DMS53 (cell line): ENCODE measurements around the gene UGT1A8.
"Not testable (repeated sequence)": the region's sequence is repeated elsewhere in the genome, so short reads cannot be mapped to it uniquely, and the experiment has no call there.

Experiments used
- DNase-seq: peaks from one replicate; lab custom pipeline; 2025; lab: John Stamatoyannopoulos, UW

Gene UGT1A8

DNA sequence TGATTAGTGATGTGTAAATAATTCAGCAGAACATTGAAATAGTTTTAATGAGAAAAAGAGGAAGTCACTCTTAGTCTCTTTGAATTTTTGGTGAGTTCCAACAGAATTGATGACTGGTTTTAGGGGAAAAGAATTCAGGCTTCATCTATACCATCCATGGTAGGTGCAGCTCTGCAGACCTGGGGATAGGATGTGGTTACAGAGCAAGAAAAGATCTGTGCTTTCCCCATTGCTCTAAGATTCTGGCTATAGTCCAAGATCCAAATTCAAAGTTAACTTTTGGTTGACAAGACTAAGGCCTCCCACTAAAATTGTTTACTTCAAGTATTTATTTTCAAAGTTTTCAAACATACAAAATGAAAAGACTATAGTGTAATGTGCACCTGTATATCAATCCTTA, 22.4 kb downstream of the UGT1A8 start:
- DNase-seq, result no peak

DNA sequence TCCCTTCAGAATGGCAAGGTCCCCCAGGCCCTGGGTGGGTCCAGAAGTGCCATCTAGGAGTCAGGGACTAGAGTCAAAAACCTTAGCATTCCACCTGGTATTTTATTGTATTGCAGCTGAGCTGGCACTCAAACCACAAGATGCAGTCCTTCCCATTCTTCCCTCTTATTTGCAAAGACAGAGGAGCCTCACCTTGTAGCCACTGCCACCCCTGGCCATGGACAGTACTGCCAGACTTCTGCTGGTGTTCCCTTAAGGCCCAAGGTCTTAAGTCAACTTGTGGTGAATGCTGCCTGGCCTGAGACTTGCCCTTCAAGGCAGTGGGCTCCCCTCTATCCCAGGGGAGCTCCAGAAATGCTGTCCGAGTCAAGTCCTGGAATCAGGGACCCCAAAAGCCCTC, 25.7 kb downstream of the UGT1A8 start:
- DNase-seq, result peak; percentile 54

DNA sequence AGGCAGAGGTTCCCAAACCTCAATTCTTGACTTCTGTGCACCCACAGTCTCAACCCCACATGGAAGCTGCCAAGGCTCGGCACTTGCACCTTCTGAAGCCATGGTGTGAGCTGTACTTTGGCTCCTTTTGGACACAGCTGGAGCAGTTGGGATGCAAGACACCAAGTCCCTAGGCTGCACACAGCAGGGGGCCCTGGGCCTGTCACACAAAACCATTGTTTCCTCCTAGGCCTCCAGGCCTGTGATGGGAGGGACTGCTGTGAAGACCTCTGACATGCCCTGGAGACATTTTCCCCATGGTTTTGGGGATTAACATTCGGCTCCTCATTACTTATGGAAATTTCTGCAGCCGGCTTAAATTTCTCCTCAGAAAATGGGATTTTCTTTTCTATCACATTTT, 28.6 kb downstream of the UGT1A8 start:
- DNase-seq, result not testable (repeated sequence)

DNA sequence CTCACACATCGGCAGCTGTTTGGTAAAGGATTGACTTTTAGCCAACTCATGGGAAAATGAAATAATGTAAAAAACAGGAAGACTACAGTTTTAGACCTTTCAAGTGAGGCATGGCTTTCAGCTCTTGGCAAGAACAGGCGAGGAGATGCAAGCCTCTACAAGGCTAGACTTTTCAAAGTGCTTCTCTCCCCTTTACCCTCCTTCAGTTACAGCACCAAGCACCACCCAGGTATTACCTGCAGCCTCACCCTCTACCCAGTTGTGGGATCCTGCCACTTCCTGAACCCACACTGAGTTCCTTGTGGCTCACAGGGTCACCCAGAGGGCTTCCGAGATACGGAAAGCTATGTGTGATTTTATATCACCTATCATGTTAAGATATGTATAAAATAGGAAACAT, 33.5 kb downstream of the UGT1A8 start:
- no peak for DNase-seq

DNA sequence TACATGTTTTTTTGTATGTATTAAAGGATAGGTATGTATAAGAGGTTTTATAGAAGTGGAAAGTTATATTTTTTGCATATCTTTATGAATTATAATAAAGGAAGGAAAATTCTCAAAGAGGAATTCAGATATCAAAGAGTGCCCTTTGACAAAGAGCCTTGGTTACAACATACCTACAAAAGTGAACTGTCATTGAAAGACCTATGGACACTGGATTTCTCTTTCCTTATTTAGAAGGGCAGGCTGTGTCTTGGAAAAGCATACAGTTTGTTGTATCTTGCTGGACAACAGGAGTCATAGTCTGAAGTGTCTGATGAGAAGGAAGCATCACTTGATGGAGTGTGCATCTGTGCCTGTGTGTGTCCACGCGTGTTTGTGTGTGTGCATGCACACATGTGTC, 34.0 kb downstream of the UGT1A8 start:
- DNase-seq, result no peak

DNA sequence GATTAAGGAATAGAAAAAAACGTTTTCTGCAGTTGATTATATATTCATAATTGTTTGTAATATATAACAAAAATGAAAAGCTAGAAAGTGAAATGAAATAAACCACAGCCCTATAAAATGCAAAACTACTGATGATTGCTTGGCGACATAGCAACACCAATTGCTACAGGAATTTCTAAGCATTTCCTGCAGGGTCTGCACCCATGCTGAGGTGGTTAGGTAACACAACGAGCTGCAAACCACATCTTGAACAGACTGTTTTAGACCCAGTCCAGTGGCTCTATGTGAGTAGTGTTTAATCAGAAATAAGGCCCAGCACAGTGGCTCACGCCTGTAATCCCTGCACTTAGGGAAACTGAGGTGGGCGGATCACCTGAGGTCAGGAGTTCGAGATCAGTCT, 37.1 kb downstream of the UGT1A8 start:
- DNase-seq, result no peak

DNA sequence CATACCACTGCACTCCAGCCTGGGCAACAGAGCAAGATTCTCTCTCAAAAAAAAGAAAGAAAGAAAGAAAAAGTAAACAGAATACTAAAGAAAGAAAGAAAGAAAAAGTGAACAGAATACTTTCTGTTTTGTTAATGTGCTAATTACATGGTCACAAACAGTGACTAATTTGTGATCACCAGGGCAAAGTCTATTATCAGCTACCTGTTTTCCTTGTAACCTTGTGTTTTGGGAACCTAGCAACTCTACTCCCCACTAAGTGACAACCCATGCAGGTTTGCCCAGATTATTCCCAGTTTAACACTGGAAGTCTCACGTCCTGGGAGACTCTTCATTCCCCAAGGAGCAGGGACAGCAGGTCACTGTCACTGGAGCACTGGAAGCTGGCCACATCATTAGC, 37.6 kb downstream of the UGT1A8 start:
- no peak for DNase-seq

DNA sequence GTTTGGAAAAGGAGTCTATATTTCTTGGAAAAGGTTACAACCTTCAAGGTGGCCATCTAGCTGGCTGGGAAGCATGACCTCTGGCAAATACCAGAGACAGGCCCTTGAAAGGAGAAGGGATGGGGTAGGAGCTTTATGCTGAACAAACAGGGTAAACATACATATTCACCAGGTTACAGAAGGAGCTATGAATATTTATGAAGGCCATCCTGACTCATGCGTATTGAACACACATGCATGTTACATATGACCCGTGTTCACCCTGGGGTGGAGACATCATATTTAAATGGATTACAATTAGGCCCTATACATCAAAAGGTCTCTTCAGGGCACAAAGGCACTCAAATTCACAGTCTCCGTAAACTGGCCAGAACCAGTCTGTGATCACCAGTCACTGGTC, 38.5 kb downstream of the UGT1A8 start:
- not testable (repeated sequence) for DNase-seq

DNA sequence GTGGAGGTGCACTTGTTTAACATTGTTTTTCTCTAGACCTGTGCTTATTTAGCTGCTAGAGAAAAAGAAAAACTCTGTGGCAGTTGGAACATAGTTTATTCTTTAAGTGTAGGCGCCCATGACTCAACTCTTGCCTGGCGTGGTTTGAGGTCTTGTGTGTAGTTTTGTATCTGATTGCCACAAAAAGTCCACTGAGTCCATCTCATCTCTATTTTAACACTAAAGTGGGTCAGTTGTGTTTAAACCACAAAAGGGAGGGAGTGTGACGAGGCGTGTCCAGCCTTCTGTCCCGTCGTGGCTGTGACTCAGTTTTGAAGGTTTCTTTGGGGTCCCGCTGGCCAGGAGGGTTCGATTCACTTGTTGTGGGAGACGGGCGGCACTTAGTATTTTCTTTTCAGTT, 39.0 kb downstream of the UGT1A8 start:
- DNase-seq, result no peak

DNA sequence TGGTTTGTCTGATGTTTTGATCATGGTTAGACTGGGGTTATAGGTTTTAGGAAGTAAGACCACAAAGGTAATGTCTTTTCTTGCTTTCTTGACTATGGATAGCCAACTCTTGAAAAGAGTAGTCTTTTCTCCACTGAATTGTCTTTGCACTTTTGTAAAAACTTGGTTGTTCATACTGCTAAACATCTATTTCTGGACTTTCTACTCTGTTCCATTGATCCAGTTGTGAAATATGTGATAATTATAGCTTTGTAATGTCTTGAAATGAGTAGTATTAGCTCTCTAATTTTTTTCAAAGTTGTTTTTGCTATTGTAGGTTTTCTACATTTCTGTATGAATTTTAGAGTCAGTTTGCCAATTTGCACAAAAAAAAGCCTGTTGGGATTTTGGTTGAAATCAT, 41.2 kb downstream of the UGT1A8 start:
- no peak for DNase-seq

DNA sequence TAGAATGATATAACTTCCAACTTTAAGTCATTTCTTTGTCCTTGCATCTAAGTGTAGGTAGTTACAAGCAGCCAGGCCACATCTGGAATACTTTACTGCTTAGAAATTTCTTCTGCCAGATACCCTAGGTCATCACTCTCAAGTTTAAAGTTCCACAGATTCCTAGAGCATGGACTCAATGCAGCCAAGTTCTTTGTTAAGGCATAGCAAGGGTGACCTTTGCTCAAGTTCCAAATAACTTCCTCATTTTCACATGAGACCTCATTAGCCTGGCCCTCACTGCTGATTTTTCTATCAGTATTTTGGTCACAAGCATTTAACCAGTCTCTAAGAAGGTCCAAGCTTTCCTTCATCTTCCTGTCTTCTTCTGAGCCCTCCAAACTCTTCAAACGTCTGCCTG, 46.5 kb downstream of the UGT1A8 start:
- DNase-seq, result no peak

DNA sequence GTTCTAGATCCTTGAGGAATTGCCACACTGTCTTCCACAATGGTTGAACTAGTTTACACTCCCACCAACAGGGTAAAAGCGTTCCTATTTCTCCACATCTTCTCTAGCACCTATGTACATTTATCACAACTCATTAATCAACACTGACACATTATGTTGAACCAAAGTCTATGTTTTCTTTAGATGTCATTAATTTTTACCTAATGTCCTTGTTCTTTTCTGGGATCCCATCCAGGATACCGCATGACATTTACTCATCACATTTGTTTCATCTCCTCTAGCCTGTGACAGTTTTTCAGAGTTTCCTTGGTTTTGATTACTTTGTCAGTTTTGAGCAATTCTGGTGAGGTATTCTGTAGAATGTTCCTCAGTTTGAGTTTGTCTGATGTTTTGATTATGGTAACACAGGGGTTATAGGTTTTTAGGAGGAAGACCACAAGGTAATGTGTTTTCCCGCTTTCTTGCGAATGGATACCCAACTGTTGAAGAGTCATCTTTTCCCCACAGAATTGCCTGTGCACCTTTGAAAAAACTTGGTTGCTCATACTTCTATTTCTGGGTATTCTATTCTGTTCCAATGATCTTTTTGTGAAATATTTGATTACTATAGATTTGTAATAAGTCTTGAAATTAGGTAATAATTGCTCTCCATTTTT, 51.3 kb downstream of the UGT1A8 start:
- DNase-seq, result no peak

DNA sequence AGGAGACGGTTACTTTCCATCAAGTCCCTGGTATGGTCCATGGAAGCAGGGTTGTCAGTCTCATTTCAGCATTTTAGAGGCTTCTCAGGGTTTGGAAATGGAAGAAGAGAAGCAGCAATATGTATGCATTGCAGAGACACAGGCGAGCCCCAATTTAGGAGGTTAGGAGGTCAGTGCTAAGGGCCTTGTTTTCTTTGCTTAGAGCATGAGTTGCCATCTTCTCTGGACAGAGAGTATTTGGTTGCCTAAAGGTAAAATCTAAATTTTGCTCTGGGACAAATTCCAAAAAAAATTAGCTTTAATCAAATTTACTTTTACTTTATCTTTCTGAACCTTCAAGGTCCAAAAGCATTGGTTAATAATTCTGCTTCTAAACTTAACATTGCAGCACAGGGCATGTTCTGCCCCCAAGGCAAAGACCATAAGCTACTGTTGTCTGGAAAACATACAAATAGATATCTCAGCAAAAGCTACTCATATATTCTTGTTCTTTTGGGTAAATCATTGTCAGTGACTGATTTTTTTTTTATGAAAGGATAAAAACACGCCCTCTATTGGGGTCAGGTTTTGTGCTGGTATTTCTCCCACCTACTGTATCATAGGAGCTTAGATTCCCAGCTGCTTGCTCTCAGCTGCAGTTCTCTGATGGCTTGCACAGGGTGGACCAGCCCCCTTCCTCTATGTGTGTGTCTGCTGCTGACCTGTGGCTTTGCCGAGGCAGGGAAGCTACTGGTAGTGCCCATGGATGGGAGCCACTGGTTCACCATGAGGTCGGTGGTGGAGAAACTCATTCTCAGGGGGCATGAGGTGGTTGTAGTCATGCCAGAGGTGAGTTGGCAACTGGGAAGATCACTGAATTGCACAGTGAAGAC, 54.1 kb downstream of the UGT1A8 start, which contains the start of gene UGT1A9:
UGT1A9 (plus strand) TSS at position 609 of the 872 bp plus-strand sequence; CDS start at position 646, 37 bp downstream.
- DNase-seq, result no peak

DNA sequence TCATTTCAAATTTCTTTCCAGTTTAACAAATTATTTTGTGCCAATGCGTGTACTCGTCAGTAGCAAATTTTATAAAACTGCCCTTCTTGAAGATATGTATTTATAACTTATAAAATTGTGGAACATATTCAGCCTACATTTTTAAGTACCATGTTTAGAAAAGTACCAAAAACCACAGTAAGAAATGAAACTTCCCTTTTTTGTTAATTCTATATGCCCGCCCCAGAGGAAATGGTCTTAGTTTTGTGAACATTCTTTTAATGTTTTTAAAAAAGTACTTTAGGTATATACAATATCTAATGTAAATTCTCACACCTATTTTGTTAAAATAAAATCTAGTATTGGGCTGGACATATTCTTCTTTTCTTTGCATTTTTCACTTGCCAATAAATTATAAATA, 55.5 kb downstream of the UGT1A8 start:
- DNase-seq, result no peak

DNA sequence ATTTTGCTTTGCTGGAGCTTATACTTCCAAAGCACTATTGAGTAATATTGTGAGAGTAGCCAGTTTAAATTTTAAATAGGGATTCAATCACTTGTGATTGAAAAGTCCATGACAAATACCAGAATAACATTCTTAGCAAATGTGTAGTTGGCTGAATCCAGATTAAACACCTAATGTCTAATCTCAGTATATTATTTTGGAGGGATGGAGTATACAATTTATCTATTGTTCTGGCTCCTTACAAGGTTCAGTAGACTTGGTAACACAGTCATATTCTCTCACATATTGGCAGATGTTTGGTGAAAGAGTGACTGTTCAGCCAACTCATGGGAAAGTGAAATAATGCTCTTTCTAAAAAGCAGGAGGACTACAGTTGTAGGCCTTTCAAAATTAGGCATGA, 56.5 kb downstream of the UGT1A8 start:
- DNase-seq, result no peak

DNA sequence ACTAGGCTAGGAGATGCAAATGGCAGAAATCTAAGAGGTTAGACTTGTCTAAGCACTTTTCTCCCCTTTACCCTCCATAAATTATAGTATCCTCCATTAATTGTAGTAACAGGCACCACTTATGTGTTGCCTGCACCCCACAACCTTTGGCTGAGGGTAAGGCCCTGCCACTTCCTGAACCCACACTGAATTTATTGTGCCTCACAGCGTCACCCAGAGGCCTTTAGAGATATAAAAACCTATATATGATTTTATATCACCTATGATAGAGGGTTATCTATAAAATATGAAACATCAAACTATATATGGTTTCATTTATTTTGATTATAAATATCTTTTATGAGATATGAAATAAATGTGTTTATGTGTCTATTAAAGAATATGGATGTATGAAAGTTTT, 56.9 kb downstream of the UGT1A8 start:
- peak; percentile 4 for DNase-seq

DNA sequence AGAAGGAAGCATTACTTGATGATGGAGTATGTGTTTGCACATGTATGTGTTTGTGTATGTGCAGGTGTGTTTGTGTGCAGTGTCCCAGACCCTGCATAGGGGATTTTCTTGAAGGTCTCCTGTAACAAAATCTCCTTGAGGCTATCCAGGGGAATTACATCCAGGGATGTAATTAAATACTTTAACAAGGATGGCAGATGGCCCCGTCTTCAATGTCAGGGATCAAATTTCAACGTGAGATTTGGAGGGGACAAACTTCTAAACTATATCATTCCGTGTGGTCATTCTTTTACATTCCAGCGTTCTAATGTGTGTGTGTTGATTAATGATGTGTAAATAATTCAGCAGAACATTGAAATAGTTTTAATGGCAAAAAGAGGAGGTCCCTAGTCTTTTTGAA, 57.6 kb downstream of the UGT1A8 start:
- peak; percentile 21 for DNase-seq

DNA sequence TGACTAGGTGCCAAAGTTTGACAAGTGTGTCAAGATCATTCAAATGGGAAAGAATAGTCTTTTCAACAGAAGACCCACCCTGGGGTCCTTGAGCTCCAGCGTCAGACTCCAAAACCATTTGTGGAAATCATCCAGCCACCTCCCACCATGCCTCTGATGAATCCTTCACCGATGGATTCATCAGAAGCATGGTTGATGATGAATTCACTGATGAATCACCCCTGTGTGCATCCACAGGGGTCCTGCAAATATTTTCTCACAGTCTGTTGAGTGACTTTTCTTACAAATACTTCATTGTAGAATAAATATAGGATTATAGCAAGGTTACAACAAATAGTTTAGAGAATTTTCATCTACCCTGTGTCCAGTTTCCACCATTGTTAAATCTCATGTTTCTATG, 58.6 kb downstream of the UGT1A8 start:
- DNase-seq, result no peak

DNA sequence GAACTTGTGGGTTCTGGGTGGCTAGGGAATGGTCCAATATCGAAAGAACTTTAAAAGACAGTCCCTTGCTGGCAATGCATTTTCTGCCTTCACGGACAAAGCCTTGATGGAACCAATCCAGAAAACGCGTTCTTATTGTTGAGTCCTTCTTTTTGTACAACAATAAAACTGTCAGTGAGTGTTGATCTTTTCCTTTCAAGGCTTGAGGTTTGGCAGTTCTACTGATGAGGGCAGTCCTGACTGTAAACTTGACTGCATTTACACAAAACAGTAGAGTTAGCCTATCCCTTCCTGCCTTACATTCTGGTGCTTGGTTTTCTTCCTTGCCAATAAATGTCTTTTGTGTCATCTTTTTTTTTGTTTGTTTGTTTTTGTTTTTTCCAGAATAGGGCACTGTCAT, 61.8 kb downstream of the UGT1A8 start:
- no peak for DNase-seq

DNA sequence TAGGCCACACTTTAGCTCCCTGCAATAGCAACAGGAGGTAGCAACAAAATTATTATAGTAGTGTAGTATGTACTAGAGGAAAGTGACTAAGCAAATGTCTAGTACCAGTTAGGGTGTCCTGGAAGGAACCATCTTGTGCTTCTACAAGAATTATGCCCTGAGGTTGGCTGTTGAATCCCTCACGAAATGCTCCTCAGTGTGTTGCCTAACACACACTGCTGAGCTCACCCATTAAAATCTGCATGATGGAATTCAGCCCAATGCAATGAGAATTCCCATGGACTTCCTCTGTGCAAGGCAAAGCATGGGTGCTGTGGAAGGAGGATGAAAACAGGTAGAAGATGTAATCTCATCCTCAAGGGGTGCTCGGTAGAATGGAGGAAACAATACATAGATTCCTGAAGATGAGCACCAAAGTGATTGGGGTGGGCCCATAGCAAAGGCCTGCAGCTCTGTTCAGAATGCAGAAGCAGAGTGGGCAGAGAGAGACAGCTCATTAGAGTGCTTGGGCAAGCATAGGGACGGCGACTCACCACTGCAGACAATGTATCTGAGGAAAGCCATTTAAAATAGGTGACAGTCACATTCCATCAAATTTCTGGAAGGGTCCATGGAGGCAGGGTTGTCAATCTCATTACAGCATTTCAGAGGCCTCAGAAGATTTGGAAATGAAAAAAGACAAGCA, 63.1 kb downstream of the UGT1A8 start:
- DNase-seq, result no peak

DNA sequence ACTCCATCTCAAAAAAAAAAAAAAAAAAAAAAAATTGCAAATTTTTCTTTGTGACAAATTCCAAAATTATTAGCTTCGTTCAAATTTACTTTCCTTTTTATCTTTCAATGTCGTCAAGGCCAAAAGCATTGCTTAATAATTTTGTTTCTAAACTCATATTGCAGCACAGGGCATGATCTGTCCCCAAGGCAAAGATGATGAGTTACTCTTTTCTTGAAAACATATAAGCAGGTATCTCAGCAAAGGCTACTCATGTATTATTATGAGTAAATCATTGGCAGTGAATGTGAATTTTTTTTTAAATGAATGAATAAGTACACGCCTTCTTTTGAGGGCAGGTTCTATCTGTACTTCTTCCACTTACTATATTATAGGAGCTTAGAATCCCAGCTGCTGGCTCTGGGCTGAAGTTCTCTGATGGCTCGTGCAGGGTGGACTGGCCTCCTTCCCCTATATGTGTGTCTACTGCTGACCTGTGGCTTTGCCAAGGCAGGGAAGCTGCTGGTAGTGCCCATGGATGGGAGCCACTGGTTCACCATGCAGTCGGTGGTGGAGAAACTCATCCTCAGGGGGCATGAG, 64.2 kb downstream of the UGT1A8 start, which contains the start of gene UGT1A7:
UGT1A7 (plus strand) TSS at position 381 of the 579 bp plus-strand sequence; CDS start at position 418, 37 bp downstream.
- no peak for DNase-seq

DNA sequence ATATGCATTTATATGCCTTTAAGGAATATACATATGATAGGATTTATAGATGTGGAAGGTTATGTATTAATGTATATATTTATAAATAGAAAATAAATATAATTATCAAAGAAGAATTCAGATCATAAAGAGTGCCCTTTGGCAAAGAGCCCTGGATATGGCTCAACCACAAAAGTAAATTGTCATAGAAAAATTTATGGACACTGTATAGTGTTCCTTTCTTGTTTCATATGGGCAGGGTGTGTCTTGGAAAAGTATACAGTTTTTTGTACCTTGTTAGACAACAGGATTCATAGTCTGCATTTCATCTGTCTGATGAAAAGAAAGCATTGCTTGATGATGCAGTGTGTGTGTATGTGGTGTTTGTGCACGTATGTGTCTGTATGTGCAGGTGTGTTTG, 67.2 kb downstream of the UGT1A8 start:
- no peak for DNase-seq
